A172 (cell line): Measurements from ENCODE around the gene HECTD1. TPM values are rescaled to one million over a fixed set of nuclear protein-coding genes. Genes with fewer than 3 reads are reported as not detected.
"Not testable (repeated sequence)": the region's sequence is repeated elsewhere in the genome, so short reads cannot be mapped to it uniquely, and the experiment has no call there.

Experiments used
- DNase-seq: peaks from one replicate; pipeline ENCODE4 v3.0.0-alpha.2; 2015; ENCODE audit warnings: low spot score
- total RNA-seq: library from RNA; depleted of rRNA; stranded (reverse); fragments of >200 nt; shearing (Covaris generic); gene quantifications from 2 replicates; pipeline ENCODE4 v1.2.3, GENCODE V29; 2014

The HECTD1 gene
- total RNA-seq, 1 experiment from 2014 or later = 99.6 TPM

DNA sequence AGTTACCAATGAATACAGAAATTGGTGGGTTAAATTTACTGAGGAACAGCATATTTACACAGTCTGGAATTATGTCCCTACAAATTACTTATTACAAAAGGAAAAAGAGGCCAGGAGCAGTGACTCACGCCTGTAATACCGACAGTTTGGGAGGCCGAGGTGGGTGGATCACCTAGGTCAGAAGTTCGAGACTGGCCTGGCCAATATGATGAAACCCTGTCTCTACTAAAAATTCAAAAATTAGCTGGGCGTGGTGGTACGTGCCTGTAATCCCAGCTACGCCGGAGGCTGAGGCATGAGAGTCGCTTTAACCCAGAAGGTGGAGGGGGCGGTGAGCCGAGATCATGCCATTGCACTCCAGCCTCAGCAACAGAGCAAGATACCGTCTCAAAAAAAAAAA lies 52.6 kb downstream of the HECTD1 start:
- no peak for DNase-seq

- DNase-seq = no peak
These were observed 65.0 kb downstream of the HECTD1 start for GRCh38 chr14:31142455-31143087.

- DNase-seq = no peak
These were observed 68.2 kb downstream of the HECTD1 start for GRCh38 chr14:31139301-31139847.

DNA sequence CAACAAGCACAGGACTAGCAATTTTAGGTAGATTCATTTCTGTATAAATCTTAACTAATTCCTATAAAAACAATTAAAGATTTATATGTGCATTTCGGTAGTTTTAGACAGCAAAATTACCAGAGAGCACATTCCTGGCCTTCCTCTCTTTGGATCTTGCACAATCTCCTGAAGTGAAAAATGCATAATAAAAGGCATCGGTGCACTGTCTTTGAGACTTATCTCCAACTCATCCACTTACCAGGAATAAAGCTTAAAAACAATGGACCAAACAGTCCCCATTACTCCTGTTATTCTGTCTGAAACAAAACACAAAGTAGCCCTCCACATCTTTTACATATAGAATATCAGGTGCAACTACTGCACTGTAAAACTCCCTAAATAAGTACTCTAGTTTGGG lies 69.3 kb downstream of the HECTD1 start:
- DNase-seq = no peak

- DNase-seq = no peak
These were observed 70.2 kb downstream of the HECTD1 start for GRCh38 chr14:31137214-31137889.

GRCh38 chr14:31133133-31133532 lies 74.5 kb downstream of the HECTD1 start:
- no peak for DNase-seq

DNA sequence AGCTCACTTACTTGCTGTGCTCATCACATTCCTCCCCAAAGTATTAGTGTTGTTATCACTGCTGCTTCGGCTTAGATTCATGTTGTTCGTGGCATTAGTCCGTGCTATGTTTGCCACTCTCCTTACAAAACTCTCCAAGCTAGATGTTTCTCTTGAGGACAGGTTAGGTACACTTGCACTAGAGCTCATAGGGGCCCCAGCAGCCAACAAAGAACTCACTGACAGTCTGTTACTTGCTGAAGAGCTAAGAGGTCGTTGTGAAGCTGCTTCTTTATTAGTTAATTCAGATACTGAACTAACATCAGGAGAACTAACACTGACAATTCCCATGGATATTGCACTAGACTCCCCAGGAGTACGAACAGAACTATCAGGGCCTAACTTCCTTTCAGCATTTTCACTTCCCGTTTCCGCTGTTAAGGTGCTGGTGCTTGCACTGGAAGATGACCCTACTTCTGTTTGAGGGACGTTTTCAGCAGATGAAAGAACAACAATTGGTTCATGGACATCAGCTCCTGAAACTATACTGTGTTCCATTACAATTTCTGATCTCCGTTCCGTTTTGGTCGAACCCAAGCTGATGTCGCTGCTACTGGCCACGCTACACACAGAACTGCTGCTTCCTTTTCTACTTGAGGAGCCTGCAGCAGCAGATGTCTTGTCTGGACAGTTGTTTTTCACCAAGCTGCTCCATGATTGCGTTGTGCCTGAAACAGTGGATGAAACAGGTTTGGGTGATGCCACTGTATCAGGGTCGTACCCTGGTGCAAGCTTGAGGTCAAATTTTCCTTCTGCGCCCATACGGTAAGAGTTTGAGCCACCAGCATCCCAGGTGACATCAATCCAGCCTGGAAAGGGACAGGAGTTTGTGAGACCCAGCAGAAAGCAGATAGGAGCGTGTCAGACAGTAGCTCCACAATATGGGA lies 78.7 kb downstream of the HECTD1 start:
- DNase-seq = no peak

GRCh38 chr14:31127690-31128089 lies 79.9 kb downstream of the HECTD1 start:
- no peak for DNase-seq

DNA sequence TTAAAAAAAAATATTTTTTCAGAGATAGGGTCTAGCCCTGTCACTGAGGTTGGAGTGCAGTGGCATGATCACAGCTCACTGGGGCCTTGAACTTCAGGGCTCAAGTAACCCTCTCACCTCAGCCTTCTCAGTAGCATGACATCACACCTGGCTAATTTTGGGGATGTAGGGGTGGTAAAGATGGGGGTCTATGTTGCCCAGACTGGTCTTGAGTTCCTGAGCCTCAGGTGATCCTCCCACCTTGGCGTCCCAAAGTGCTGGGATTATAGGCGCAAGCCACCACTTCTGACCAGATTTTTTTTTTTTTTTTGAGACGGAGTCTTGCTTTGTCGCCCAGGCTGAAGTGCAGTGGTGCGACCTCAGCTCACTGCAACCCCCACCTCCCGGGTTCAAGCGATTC lies 80.9 kb downstream of the HECTD1 start:
- no peak for DNase-seq

DNA sequence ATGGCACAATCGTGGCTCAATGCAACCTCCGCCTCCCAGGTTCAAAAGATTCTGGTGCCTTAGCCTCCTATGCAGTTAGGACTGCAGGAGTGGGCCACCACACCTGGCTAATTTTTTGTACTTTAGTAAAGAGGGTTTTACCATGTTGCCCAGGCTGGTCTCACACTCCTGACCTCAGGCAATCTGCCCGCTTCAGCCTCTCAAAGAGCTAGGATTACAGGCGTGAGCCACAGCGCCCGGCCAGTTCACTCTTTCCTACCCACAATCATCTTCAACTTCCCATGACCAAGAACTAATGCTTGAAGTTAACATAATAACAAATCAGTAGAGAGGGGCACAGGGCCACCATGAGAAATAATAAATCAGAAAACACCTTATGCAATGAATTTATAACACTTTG lies 82.4 kb downstream of the HECTD1 start:
- no peak for DNase-seq

GRCh38 chr14:31124197-31124596 lies 83.4 kb downstream of the HECTD1 start:
- no peak for DNase-seq

GRCh38 chr14:31122921-31123320 lies 84.7 kb downstream of the HECTD1 start:
- no peak for DNase-seq

DNA sequence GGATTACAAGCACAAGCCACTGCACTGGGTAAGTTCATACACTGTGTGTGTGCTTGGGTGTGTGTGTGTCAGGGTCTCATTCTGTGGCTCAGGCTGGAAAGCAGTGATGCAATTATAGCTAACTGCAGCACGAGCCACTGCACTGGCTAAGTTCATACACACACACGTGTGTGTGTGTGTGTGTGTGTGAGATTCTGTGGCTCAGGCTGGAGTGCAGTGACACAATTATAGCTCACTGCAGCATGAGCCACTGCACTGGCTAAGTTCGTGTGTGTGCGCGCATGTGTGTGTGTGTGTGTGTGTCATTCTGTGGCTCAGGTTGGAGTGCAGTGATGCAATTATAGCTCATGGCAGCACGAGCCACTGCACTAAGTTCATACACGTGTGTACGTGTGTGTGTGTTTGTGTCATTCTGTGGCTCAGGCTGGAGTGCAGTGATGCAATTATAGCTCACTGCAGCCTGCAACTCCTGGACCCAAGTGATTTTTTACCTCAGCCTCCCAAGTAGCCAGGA lies 85.4 kb downstream of the HECTD1 start:
- DNase-seq = no peak

GRCh38 chr14:31118892-31119291 lies 88.7 kb downstream of the HECTD1 start:
- DNase-seq = no peak

DNA sequence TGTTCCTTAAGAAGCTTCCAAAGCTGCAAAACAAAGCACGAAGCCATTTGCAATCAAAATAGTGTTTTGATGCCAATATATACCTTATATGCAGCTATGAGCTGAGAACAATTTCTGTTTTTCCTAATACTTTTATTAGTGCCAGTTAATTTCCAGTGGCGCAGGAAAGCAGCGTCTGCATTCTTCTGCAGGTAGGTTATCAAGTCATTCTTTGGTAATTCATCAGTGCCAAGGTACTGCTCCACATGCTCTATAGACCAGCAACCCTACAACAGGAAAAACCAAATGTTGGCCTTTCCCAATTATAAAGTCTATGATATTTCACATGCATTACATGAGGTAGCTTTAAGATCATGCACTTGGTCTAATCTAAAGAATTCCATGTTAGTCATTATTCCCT lies 93.8 kb downstream of the HECTD1 start:
- DNase-seq = no peak

DNA sequence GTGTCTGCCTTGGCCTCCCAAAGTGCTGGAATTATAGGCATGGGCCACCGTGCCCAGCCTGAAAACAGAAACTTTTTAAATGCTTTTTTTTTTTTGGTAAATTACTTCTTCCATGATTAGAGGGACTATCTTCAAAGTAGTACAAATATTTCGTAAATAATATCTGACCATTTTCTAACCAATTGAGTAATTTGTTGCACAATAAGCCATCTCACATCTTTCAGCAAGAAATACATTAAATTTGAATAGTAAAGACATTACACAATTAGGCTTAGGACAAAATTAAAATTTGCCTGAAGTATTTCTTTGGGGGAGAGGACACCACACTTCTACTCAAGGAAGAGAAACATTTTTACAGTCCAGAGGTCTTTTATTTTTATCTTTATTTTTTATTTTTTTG lies 96.7 kb downstream of the HECTD1 start:
- DNase-seq = no peak

DNA sequence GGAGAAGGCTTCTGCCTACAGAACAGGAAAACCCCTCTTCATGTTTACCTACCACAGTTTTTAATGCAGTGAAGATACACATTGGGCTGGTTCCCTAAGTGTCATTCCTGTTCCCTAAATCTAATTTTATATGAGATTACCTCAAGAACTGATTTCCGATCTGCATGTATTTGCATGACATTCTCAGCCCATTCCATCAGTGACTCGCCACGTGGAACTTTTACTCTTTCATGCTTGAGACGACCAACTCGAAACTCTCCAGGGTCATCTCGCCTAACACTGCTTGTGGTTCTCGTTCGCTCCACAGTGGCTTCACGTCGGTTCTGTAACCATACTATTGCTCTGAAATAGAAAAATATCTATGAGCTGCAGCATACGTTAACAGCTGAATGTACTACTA lies 98.3 kb downstream of the HECTD1 start:
- DNase-seq = no peak

GRCh38 chr14:31106768-31107167 lies 100.8 kb downstream of the HECTD1 start:
- no peak for DNase-seq

DNA sequence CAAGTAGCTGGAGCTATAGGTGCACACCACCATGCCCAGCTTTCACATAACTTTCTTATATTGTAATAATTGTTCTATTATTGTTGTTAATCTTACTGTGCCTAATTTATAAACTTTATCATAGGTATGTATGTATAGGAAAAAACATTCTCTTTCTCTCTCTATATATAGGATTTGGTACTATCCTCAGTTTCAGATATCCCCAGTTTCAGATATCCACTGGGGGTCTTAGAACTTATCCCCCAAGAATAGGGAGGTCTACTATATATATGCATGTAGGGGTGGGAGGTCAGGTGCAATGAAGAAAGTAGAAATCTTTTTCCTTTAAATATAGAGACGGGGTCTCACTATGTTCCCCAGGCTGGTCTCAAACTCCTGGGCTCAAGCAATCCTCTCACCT lies 110.5 kb downstream of the HECTD1 start:
- DNase-seq = no peak

GRCh38 chr14:31096255-31096654 lies 111.3 kb downstream of the HECTD1 start:
- no peak for DNase-seq

DNA sequence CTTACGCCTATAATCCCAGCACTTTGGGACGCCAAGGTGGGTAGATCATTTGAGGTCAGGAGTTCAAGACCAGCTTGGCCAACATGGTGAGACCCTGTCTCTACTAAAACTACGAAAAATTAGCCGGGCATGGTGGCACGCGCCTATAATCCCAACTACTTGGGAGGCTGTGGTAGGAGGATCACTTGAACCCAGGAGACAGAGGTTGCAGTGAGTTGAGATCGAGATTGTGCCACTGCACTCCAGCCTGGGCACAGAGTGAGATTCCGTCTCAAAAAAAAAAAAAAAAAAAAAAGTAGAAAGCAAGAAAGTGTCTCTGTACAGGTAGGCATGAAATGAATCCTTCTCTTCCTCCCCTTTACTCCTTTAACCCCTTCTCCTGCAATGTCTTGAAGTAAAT lies 111.8 kb downstream of the HECTD1 start:
- not testable (repeated sequence) for DNase-seq
